Tibial artery (tissue), 4 donors: ENCODE measurements around the gene ACR.

Experiments used
- DNase-seq, 2 donors: peaks; one replicate each; pipeline ENCODE4 v3.0.0-alpha.2; 2019
- H3K27ac ChIP-seq, 2 donors: fragments of 200-600 bp; sonication (generic) in 1 of 2; 1 replicate in 1 of 2; 2 replicates in 1 of 2; pipeline ENCODE4 v1.5.1; 2018 to 2019; ENCODE audit warnings: mild to moderate bottlenecking in 1 of 2
- H3K27me3 ChIP-seq, 2 donors: fragments of 200-600 bp; sonication (generic) in 1 of 2; one replicate each; pipeline versions ENCODE4 v1.5.1 to v1.6.0; 2016 to 2019
- H3K36me3 ChIP-seq, 3 donors: fragments of 200-600 bp; sonication (generic) in 2 of 3; one replicate each; pipeline ENCODE4 v1.5.1; 2016 to 2019; ENCODE audit warnings: mild to moderate bottlenecking in 2 of 3
- H3K4me1 ChIP-seq, 4 donors: fragments of 200-600 bp; sonication (generic) in 2 of 4; 1 replicate in 3 of 4; 2 replicates in 1 of 4; pipeline ENCODE4 v1.5.1; 2016 to 2019
- H3K4me3 ChIP-seq, 2 donors: fragments of 200-600 bp; sonication (generic) in 1 of 2; 1 replicate in 1 of 2; 2 replicates in 1 of 2; pipeline ENCODE4 v1.5.1; 2018 to 2019; ENCODE audit warnings: mild to moderate bottlenecking in 2 of 2
- H3K9me3 ChIP-seq, 3 donors: fragments of 200-600 bp; sonication (generic) in 1 of 3; one replicate each; pipeline ENCODE4 v1.5.1; 2016 to 2019
- CTCF ChIP-seq, 2 experiments: fragments of 200-600 bp in 1 of 2; fragments of 450-650 bp in 1 of 2; IDR thresholded peaks; one replicate each; pipeline ENCODE4 v1.5.1; 2017 to 2019; ENCODE audit warnings: antibody characterized with exemption in 2 of 2, mild to moderate bottlenecking in 1 of 2, moderate library complexity in 1 of 2
- intact Hi-C: fragments of 100-400 bp; cut with DNase I; formaldehyde crosslinking; loops from one replicate; pipeline ENCODE4 v1.15.0; 2023; ENCODE audit warnings: low total_unique reads

Gene ACR

GRCh38 chr22:50697667-50698506 lies 40.1 kb upstream of the ACR start:
- H3K27me3 ChIP-seq: peaks cover 0 to 76% of the 10 kb centered on the region in 2 donors
- intact Hi-C loops: no loop called here
- no peak overlapping the region for H3K27ac ChIP-seq
- peak overlapping the region in 1 of 2 donors; percentile 36 for H3K4me3 ChIP-seq
- H3K36me3 ChIP-seq: no peaks in the 10 kb centered on the region
- peaks cover 0 to 25% (median 6%) of the 10 kb centered on the region in 4 donors for H3K4me1 ChIP-seq
- no peaks in the 10 kb centered on the region for H3K9me3 ChIP-seq
- no peak for TF ChIP-seq CTCF (IDR thresholded peaks at IDR 0.05)
- no peak for DNase-seq

GRCh38 chr22:50698546-50698945 lies 39.5 kb upstream of the ACR start:
- H3K9me3 ChIP-seq: no peaks in the 10 kb centered on the region
- no peak for DNase-seq
- H3K27ac ChIP-seq: no peak overlapping the region
- no peak overlapping the region for H3K4me3 ChIP-seq
- peaks cover 0 to 25% (median 6%) of the 10 kb centered on the region in 4 donors for H3K4me1 ChIP-seq
- peaks cover 0 to 81% of the 10 kb centered on the region in 2 donors for H3K27me3 ChIP-seq
- no peaks in the 10 kb centered on the region for H3K36me3 ChIP-seq
- TF ChIP-seq CTCF (IDR thresholded peaks at IDR 0.05): no peak
- intact Hi-C loops: no loop called here

- DNase-seq: no peak
- no peaks in the 10 kb centered on the region for H3K36me3 ChIP-seq
- H3K27ac ChIP-seq: no peak overlapping the region
- peaks cover 0 to 25% (median 6%) of the 10 kb centered on the region in 4 donors for H3K4me1 ChIP-seq
- no peaks in the 10 kb centered on the region for H3K9me3 ChIP-seq
- no peak for TF ChIP-seq CTCF (IDR thresholded peaks at IDR 0.05)
- H3K27me3 ChIP-seq: peaks cover 0 to 83% of the 10 kb centered on the region in 2 donors
- no peak overlapping the region for H3K4me3 ChIP-seq
- intact Hi-C loops: no loop called here
Measured at GRCh38 chr22:50699001-50699755, 38.8 kb upstream of the ACR start.

- DNase-seq: no peak
- H3K4me1 ChIP-seq: peaks cover 0 to 25% (median 6%) of the 10 kb centered on the region in 4 donors
- H3K36me3 ChIP-seq: no peaks in the 10 kb centered on the region
- TF ChIP-seq CTCF (IDR thresholded peaks at IDR 0.05): no peak
- intact Hi-C loops: no loop called here
- H3K27me3 ChIP-seq: peaks cover 0 to 83% of the 10 kb centered on the region in 2 donors
- H3K27ac ChIP-seq: no peak overlapping the region
- H3K4me3 ChIP-seq: no peak overlapping the region
- H3K9me3 ChIP-seq: no peaks in the 10 kb centered on the region
Measured at GRCh38 chr22:50699756-50700386, 38.1 kb upstream of the ACR start.

GRCh38 chr22:50700387-50701075 lies 37.5 kb upstream of the ACR start:
- H3K4me3 ChIP-seq: no peak overlapping the region
- H3K4me1 ChIP-seq: peaks cover 0 to 25% (median 6%) of the 10 kb centered on the region in 4 donors
- no peak for DNase-seq
- intact Hi-C loops: no loop called here
- no peaks in the 10 kb centered on the region for H3K36me3 ChIP-seq
- no peak for TF ChIP-seq CTCF (IDR thresholded peaks at IDR 0.05)
- no peaks in the 10 kb centered on the region for H3K9me3 ChIP-seq
- peaks cover 0 to 83% of the 10 kb centered on the region in 2 donors for H3K27me3 ChIP-seq
- no peak overlapping the region for H3K27ac ChIP-seq
